ENCODE results near the gene EPS15.

- no peak for TF ChIP-seq CTCF (IDR thresholded peaks at IDR 0.05)
- TF ChIP-seq POLR2A (IDR thresholded peaks at IDR 0.05): no peak
These were observed 207.2 kb downstream of the EPS15 start for GRCh38 chr1:51311826-51312225.

Measured in gastroesophageal sphincter (tissue), 3 donors.